GM12872 (cell line): ENCODE data around the gene RAB7A.

Experiments used
- TF ChIP-seq, protein P1 (sequence below): IDR thresholded peaks from 3 replicates; pipeline ENCODE4 v1.5.1; 2011; ENCODE audit warnings: low read depth, mild to moderate bottlenecking, low read length, moderate library complexity; ENCODE audit not compliant: insufficient read depth

Gene RAB7A

DNA sequence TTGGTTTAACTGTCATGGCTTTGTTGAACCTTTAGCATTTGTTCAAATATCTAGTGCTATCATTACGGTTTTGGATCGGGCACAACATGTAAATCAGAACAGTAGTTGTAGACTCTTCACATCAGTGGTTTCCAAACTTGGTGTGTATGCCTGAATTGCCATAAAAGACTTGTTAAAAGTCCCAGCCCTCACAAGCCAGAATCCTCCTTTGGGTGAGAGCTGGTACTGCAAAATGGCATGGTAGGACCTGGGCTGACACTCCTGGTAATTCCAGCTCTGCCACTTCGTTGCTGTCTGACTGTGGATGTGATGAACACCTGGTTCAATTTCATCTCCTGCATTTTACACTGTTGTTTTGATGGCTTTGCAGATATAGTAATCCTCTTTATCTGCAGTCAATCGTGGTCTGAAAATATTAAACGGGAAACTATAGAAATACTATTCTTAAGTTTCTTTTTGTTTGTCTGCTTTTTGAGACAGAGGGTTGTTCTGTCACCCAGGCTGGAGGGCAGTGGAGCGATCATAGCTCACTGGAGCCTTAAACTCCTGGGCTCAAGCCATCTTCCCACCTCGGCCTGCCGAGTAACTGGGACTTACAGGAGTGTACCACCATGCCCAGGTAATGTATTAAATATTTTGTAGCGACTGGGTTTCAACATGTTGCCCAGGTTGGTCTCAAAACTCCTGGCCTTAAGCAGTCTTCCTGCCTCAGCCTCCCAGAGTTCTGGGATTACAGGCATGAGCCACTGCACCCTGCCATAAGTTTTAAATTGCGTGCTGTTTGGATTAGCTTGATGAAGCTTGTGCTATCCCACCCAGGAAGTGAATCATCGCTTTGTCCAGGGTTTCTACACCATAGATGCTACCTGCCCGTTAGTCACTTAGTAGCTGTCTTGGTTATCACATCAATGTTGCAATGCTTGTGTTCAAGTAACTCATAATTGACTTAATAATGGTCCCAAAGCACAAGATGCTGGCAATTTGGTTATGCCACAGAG lies 61.6 kb downstream of the RAB7A start:
- TF ChIP-seq, protein P1, sequence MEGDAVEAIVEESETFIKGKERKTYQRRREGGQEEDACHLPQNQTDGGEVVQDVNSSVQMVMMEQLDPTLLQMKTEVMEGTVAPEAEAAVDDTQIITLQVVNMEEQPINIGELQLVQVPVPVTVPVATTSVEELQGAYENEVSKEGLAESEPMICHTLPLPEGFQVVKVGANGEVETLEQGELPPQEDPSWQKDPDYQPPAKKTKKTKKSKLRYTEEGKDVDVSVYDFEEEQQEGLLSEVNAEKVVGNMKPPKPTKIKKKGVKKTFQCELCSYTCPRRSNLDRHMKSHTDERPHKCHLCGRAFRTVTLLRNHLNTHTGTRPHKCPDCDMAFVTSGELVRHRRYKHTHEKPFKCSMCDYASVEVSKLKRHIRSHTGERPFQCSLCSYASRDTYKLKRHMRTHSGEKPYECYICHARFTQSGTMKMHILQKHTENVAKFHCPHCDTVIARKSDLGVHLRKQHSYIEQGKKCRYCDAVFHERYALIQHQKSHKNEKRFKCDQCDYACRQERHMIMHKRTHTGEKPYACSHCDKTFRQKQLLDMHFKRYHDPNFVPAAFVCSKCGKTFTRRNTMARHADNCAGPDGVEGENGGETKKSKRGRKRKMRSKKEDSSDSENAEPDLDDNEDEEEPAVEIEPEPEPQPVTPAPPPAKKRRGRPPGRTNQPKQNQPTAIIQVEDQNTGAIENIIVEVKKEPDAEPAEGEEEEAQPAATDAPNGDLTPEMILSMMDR, result peak; percentile 64

DNA sequence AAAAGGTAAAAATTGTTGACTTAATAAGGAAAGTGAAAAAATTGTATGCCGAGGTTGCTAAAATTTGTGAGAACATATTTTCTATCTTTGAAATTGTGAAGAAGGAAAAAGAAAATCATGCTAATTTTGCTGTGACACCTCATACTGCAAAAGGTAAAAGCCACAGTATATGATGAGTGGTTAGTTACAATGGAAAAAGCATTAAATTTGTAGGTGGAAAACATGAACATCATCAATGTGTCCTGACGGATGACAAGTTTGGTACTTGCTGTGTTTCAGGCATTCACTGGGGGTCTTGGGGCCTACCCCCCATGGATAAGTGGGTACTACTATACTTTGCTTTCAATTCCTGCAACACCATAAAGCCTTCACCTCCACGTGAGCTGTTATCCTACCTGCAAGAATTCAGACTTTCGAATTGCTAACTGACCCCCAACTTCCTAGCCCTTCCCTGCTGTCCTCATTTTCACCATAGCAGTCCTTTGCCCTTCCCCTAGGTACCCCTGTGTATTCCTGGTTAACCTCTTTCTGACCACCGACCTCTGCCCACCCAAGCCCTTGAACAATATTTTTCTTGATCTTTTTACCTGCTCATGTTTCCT lies 62.4 kb downstream of the RAB7A start:
- TF ChIP-seq, protein P1, result no peak

DNA sequence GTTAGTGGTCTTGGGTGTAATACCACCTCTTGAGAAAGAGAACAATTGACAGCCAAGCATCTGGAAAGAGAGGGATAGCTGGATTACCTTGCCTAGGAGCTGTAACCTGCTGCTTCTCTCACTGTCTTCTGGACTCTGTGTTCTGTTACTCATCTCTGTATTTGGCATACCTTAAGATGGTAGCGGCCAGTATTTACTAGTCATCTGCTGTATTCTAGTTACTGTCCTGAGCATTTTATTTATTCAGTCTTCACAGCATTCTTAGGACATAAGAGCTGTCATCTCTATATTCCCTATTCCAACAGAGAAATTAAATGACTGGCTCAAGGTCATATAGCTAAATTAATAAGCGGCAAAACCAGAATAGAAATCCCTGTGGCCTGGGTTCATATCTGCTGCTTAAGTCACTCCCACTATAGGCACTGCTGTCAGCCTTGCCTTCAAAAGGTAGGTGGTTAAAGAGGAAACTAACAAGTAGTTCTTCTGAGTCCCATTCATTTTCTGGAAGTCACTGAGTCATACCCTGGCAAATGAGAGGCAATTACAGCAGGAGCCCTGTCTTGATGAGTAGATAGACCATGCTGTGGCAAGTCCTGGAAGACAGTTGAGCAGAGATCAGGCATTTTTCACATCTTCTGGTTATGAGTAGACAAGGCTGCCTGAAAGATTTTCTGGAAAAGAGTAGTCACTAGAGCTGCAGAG lies 68.2 kb downstream of the RAB7A start:
- TF ChIP-seq, protein P1, result no peak

DNA sequence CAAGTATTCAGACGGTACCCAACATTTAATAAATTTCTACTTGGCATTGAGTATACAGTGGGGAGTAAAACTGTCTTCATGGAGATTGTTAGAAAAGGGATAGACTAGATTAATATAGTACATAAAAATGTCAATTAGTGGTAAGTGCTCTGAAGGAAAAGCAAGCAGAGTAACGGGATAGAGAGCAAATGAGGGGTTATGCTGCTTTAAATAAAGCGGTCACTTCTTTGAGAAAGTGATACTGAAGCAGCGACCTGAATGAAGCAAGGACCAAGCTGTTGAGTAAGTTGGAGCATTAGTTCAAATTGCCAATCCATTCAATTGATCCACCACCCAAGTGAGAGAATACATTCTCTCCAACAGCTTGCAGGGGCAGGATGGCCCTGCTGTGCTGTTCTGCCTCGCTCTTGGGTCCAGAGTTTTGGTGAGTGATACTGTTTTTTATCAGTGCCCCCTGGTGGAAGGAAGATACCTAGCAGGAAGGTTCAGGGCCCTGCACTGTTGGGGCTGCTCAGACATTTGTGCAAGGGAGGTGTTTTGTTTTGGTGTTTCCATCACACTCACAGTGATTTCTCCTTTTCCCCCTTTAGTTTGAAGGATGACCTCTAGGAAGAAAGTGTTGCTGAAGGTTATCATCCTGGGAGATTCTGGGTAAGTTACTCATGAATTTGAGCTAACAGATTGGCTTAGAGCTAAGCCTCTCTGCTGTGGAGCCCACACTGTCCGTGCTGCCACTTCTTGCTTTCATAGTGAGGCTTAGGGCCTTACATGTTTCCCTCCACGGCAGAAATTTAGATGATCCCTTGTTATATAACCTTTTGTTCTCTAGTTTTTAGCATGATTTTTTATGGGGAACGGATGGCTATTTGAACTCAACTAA lies 69.0 kb downstream of the RAB7A start:
- TF ChIP-seq, protein P1, result peak; percentile 84

DNA sequence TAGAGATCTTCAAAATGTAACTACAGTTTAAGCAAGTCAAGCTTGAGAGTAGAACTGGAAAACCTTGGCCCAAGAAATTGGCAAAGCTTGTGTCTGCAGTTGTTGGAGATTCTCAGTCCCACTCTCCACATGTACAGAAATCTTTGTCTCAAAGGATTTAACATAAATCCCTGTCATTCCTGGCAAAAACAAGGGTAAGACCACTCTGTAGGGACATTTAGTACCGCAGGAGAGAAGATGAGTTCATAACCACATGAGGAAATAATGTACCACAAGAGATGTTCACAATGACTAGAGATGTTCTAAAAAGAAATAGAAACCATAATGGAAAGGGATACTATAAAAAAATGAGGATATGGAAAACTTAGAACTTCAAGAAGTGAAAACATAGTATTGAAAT lies 73.7 kb downstream of the RAB7A start:
- TF ChIP-seq, protein P1, result no peak

DNA sequence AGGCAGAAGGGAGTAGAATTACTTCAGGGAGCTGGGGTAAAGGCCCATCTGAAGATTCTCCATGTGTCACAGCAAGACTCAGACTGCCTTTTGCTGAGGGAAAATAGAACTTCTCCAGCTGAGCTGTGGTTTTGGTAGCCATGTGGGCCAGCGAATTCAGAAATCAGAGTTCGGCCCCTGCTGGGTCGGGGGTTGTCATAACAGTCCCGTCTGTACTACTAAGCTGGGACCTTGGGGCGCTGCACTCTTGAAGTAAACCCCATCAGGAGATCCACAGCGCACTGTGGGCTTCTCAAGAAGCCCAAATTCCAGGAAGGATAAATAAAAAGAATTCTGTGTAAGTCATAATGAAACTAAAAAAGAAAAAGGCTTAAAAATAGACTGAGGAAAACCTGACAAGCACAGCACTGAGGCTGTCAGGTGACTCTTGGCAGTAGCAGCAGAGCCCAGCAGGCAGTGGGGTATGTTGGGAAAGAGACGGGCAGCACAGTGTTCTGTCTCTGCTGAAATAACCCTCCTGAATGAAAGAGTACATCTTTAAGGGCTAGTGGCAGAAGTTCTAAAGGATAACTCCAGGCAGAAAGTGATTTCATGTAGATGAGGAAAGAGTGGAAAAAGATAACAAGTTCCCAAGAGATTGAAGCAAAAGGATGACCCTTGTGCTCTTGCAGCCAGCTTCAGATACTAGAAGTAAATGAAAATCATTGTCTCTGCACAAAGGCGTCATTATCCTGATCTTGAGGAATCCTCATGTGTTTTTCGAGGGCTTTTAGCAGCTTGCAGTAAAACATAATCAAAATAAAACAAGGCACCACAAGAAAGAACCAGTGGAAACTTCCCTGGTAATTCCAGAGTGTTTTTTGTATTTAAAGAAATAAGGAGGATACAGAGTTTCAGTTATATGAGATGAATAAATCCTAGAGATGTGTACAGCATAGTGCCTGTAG lies 74.5 kb downstream of the RAB7A start:
- TF ChIP-seq, protein P1, result no peak
